ENCODE measurements around the gene GNA15.
A peak's percentile ranks its signal among the peaks of the same experiment; 100 is the strongest.

GNA15 gene

DNA sequence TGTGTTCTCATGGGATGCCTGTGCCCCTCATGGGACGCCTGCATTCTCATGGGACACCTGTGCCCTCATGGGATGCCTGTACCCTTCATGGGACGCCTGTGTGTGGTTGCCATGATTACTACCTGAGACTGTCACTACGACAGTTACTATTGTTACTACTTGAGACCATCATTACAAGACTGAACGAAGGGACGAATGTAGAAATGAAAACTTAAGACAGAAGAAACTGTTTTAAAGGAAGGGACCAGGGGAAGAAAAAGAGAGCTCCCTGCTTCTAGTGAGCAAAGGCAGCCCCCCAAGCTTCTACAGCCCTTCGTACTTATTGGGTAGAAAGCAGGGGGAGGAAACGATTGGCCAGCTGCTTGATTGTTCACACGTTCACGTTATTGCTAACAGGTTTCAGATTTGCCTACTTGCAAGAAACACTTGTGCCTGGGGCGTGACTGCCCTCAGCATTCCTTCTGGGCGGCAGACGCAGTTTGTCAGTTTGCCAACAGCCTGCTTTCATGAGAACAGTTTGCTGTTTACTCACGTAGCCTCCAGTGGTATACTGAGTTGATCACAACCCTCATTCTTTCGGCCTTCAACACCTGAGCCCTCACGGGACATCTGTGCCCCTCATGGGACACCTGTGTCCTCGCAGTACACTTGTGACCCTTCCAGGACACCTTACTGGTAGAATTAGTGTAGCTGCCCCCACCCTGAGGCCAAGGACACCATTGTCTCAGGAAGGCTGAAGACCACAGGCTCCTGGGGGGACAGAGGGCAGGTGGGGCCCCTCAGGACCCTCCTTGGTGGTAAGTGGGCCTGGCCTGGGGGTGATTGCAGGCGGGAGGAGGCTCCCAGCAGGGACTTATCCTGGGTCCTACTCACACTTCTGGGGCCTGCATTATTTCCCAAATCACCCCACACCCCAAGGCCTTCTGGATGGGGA is 40.2 kb downstream of the GNA15 start:
- peak; percentile 57 for DNase-seq (ENCODE audit: low spot score)

GRCh38 chr19:3176715-3177501 is 41.1 kb downstream of the GNA15 start:
- DNase-seq (ENCODE audit: low spot score), result peak; percentile 56

- no peak for DNase-seq (ENCODE audit: low spot score)
Measured at GRCh38 chr19:3178377-3178972, 42.6 kb downstream of the GNA15 start, which contains the start of gene S1PR4. Gene S1PR4 (plus strand): TSS chr19:3178769. CDS start chr19:3178793, 24 bp downstream.

DNA sequence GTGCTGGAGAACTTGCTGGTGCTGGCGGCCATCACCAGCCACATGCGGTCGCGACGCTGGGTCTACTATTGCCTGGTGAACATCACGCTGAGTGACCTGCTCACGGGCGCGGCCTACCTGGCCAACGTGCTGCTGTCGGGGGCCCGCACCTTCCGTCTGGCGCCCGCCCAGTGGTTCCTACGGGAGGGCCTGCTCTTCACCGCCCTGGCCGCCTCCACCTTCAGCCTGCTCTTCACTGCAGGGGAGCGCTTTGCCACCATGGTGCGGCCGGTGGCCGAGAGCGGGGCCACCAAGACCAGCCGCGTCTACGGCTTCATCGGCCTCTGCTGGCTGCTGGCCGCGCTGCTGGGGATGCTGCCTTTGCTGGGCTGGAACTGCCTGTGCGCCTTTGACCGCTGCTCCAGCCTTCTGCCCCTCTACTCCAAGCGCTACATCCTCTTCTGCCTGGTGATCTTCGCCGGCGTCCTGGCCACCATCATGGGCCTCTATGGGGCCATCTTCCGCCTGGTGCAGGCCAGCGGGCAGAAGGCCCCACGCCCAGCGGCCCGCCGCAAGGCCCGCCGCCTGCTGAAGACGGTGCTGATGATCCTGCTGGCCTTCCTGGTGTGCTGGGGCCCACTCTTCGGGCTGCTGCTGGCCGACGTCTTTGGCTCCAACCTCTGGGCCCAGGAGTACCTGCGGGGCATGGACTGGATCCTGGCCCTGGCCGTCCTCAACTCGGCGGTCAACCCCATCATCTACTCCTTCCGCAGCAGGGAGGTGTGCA is 43.3 kb downstream of the GNA15 start:
- peak; percentile 18 for DNase-seq (ENCODE audit: low spot score)

- peak; percentile 14 for DNase-seq (ENCODE audit: low spot score)
Measured at GRCh38 chr19:3179739-3180293, 44.0 kb downstream of the GNA15 start.

DNA sequence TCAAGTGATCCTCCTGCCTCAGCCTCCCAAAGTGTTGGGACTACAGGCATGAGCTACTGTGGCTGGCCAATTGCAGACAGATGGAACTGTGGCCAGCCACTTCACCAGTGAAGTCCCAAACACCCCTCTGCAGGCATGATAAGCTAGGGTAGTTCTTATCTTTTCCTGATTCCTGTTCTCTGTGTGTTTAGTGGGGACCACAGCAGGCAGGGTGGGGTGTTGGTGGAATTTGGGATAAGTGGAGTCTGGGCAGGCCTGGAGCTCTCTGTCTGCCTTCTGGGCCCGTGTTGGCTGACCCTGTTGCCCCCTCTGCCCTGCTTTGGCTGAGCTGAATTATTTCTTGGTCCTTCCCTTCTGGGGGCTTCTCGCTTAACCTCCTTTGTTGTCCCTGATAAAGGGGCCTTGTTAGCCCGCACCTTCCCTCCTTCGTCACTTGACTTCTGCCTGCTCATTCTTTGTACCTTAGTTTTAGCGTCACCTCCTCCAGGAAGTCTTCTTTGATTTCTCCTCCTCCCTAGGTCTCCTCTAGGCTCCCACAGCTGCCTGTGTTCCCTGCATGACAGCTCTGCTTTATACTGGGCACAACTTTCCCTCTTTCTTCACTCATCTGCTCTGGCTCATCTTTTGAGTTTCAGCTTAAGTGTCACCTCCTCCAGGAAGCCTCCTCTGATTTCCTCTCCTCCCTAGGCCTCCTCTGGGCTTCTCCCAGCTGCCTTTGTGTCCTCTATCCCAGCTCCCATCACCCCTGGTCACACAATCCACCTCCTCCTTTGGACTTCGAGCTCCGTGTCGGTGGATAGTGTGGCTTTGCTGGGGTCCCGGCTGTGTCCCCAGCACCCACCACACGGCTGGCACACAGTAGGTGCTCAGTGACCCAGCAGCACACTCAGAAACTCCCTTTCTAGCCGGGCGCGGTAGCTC is 48.1 kb downstream of the GNA15 start:
- DNase-seq (ENCODE audit: low spot score), result peak; percentile 31

DNA sequence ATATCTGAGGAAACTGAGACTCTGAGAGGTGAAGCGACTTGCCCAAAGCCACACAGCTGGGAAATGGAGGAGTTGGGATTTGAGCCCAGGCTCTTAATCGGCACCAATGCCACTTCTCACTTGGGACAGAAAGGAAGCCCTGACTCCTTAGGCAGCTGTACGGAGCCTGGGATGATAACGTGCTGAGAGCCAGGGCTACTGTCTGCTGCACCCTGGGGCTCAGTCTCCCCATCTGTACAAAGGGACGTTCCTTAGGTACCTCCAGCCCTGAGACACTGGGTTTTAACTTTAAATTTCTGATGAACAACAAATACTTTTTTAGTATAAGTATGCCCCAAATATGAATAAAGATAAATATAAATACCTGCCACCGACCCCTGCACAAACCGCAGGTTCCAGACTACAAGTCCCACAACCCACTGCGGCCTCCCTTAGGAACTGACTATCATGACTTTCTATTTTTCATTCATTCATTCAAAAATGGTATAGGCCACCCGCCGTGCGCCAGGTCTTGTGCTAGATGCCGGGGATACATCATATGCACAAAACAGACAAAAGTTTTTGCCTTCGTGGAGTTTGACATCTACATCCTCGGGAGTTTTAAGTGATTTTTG is 49.1 kb downstream of the GNA15 start:
- DNase-seq (ENCODE audit: low spot score), result no peak

DNA sequence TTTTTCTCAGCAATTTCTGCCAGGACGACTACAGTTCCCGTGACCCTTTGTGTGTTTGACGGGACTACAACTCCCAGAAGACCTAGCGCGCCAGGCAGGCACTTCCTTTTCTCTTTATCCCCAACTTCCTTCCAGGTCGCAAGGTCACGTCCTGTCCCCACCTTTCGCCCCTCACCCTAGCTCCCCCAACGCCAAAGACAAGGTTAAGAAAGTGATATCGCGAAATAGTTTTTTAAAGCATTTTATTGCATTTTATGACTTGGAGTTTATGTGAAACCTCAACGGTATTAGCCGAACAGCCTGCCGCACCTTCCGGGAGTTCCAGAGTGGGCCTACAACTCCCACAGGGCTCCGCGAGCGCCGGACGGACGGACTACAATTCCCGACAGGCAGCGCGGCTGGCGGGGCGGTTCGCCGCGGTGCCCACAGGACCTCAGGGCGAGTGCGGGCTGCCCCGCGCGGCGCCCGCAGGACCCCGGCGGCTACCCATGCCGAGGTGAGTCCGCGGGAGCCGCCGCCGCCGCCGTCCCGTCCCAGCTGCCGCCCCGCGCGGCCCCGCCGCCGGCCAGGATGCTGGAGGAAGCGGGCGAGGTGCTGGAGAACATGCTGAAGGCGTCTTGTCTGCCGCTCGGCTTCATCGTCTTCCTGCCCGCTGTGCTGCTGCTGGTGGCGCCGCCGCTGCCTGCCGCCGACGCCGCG is 49.8 kb downstream of the GNA15 start, which contains the start of gene NCLN:
Gene NCLN, plus strand, starts transcription at position 470 of the 699 bp plus-strand sequence. Its CDS starts 101 bp downstream, at position 571.
- DNase-seq (ENCODE audit: low spot score), result peak; percentile 96

DNA sequence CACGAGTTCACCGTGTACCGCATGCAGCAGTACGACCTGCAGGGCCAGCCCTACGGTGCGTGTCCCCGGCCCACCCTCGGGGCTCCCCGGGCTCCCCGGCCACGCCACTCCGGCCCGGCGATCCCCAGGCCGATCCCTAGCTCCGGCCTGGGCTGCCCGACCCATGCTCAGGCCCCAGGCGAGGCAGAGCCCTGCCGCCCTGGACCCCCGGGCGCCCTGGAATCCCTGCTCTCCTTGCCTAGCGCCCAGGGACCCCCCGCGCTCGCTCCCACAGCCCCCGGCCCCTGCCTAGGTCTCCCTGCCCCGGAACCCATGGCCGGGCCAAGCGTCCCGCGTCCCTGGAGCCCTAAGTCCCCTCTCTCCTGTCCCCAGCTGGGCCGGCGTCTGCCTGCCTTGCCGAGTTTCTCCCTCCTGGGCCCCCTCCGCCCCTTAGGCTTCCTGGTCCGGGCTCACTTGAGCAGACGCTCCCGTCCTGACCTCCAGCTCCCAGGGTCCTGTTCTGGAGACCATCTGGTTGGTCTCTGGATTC is 50.4 kb downstream of the GNA15 start:
- DNase-seq (ENCODE audit: low spot score), result no peak

DNA sequence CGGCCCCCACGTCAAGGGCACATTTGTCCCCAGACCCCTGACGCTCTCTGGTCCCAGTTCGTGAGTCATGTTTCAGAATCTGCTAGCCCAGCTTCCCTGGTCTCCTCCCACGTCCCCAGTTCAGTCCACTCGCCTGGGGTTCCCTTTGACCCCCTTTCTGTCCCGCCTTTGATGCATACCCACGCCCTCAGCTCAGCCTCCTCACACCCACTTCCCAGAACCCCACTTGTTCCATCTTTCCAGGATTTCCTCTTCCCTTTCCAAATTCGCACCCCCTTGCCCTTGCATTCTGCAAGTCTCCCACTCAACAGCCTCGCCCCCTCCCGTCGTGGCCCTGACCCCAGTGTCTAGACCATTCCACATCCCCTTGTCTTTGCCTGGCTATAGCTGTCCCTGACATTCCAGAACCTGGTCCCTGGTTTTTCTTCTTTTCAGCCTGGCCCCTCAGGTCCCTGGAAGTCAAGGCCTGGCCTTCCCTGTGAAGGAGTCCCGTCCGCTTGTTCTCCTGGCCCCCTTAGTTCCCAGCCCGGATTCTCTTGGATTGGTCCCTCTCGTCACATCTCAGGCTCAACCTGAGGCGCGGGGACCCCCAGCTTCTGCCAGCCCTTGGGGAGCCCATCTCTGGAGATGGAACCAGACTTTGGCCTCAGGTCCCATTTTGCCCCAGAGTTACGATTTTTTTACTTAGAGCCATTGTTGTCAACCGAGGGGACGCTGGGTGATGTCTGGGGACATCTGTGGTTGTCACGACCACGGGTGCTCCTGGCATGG is 51.2 kb downstream of the GNA15 start:
- no peak for DNase-seq (ENCODE audit: low spot score)

DNA sequence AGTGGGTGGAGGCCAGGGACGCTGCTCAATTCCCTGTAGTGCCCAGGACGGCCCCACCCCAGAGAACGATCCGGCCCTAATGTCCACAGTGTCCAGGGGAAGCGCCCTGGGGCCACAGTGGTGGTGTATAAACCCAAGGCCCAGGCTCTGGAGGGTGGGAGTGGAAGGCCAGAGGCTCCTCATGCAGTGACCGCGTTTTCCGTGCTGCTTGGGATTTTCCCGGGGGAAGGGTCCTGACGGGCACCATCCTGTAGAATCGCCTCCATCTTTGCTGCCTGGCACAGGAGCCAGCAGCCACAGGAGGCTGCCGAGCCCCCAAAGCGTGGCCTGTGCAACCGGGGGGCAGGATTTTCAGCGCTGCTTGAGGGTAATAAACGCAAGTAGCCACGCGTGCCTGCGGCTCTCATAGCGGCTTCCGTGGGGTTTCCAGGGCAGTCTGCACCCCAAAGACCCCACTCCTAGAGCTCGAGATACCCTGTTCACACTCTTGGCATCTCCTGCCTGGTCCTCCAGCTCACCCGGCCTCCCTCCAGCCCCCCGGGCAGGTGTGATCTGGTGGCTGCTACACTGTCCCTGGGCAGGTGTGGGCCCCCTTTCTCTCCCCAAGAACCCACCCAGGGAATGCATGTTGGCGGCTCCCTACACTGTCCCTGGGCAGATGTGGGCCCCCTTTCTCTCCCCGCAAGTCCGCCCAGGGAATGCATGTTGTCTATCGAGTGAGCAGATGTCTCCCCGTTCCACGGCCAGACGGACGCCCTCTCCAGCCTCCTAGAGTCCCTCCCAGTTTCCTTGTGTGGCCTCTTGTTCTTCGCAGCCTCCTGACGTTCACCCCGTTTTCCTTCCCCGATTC is 52.1 kb downstream of the GNA15 start:
- no peak for DNase-seq (ENCODE audit: low spot score)

DNA sequence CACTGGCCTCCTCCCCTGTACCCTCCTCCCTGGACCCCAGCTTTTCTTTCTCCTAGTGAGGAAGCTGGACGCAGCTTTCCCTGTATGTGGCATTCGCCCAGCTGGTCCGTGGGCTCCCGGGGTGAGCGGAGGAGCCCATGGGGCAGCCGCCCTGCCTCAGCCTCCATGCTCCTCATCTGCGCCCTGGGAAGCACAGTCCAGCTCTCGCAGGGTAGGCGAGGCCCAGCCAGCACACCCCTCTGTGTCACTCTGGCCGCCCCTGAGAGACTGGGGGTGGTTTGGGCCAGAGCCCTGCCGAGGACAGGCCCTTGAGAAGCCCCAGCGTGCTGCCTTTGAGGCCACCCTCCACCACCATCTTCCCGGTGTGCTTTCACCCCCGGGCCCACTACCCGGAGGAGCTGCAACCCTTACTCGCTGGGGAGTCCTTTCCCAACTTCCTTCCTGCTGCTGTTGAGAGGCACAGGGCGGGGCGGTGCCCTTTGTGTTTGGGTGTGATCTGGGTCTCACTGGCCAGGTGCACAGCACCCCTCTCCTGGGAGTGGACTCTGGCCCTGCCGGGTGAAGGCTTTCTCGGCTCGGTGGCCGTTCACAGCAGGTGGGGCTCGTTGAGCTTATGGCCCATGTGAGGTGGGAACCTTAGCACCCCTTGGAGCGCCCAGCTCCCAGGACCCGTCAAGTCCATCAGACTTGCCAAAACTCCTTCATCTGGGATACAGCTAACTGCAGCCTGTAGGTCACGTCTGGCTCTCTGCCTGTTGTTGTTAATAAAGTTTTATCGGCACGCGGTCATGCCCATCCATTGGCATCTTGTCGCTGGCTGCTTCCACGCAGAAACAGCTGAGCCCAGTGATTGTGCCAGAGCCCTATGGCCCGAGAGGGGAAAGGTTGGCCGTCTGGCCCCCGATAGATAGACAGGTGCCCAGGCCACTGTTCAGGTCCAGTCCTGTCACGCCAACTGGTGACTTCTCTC is 53.1 kb downstream of the GNA15 start:
- no peak for DNase-seq (ENCODE audit: low spot score)

GRCh38 chr19:3189702-3190469 is 54.1 kb downstream of the GNA15 start:
- no peak for DNase-seq (ENCODE audit: low spot score)

DNA sequence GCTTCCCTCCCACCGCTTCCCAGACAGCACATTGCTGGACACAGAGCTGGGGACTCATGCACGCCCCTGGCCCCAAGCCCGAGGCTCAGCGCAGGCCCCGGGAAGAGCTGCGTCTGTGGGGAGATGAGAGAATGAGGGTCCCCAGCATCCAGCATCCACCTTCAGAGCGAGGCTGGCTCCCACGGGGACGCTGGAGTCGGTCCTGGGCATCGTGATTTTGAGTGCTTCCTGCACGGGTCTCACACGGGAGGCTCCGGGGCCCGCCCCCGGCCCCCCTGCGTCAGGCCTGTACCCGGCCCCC is 54.6 kb downstream of the GNA15 start:
- DNase-seq (ENCODE audit: low spot score), result no peak
